ENCODE data around the gene HRAS. TPM values are rescaled to one million over a fixed set of nuclear protein-coding genes. Genes with fewer than 3 reads are reported as not detected.

The HRAS gene
- total and polyA plus RNA-seq, 2 of the 13 experiments (the other 11 are each of a cell fraction or from before 2014, with no cell fraction given): 32.9 to 50.0 TPM

DNA sequence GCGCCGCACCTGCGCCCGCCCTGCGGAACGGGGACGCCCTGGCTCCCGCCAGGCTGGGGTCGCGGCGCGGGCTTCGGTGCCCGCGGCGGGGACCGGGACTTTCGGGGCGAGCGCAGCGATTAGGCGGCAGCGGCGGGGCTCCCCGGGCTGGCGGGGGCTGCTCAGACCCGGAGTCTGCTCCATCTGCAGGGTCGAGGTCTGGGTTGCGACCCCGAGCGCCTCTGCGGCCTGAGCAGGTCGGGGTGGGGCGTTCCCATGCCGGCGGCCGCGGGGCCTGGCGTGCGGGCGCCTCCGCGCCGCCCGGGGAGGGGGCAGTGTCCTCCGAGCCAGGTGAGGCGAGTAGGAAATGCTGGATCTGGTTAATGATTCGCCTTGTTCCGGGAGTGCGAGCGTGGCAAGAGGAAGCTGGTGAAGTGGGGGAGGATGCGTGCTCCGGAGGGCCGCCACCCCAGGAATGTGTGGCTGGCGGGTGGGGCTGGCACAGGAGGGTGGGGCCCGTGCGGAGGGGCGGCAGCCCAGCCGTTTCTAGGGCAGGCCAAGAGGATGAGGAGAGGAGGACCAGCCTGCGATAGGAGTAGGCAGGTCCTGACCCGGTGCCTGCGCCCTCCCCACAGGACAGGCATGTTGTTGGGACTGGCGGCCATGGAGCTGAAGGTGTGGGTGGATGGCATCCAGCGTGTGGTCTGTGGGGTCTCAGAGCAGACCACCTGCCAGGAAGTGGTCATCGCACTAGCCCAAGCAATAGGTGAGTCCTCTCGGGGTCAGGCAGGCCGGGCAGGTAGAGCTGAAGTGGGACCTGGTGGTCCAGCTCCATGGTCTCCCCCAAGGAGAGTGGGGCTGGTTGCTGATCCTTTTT, 26.0 kb upstream of the HRAS start (continued):
- TF ChIP-seq, protein P1, sequence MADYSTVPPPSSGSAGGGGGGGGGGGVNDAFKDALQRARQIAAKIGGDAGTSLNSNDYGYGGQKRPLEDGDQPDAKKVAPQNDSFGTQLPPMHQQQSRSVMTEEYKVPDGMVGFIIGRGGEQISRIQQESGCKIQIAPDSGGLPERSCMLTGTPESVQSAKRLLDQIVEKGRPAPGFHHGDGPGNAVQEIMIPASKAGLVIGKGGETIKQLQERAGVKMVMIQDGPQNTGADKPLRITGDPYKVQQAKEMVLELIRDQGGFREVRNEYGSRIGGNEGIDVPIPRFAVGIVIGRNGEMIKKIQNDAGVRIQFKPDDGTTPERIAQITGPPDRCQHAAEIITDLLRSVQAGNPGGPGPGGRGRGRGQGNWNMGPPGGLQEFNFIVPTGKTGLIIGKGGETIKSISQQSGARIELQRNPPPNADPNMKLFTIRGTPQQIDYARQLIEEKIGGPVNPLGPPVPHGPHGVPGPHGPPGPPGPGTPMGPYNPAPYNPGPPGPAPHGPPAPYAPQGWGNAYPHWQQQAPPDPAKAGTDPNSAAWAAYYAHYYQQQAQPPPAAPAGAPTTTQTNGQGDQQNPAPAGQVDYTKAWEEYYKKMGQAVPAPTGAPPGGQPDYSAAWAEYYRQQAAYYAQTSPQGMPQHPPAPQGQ (CRISPR knock-in tag; IDR thresholded peaks at IDR 0.05; ENCODE audit: borderline replicate concordance): no peak
- TF ChIP-seq ZNF660 (CRISPR knock-in tag; IDR thresholded peaks at IDR 0.05; ENCODE audit: borderline replicate concordance, low read depth) (no peak), ZHX2 (IDR thresholded peaks at IDR 0.05; ENCODE audit: low read depth) (no peak), ZHX2 (CRISPR knock-in tag; IDR thresholded peaks at IDR 0.05; ENCODE audit: borderline replicate concordance) (no peak), ZFP36L2 (CRISPR knock-in tag; IDR thresholded peaks at IDR 0.05) (no peak), AGO2 (optimal IDR thresholded peaks at IDR 0.05; ENCODE audit: low read depth, low read length) (peak; percentile 56), MAF1 (CRISPR knock-in tag; IDR thresholded peaks at IDR 0.05; ENCODE audit: borderline replicate concordance) (no peak), THYN1 (CRISPR knock-in tag; IDR thresholded peaks at IDR 0.05; ENCODE audit: borderline replicate concordance, low read depth) (no peak), ZNF160 (CRISPR knock-in tag; IDR thresholded peaks at IDR 0.05) (no peak), ZNF34 (CRISPR knock-in tag; IDR thresholded peaks at IDR 0.05; ENCODE audit: borderline replicate concordance) (no peak), ZNF652 (CRISPR knock-in tag; IDR thresholded peaks at IDR 0.05; ENCODE audit: borderline replicate concordance, low read depth) (no peak; the same call in 1 of the 2 replicates)
- TF ChIP-seq, protein P2, sequence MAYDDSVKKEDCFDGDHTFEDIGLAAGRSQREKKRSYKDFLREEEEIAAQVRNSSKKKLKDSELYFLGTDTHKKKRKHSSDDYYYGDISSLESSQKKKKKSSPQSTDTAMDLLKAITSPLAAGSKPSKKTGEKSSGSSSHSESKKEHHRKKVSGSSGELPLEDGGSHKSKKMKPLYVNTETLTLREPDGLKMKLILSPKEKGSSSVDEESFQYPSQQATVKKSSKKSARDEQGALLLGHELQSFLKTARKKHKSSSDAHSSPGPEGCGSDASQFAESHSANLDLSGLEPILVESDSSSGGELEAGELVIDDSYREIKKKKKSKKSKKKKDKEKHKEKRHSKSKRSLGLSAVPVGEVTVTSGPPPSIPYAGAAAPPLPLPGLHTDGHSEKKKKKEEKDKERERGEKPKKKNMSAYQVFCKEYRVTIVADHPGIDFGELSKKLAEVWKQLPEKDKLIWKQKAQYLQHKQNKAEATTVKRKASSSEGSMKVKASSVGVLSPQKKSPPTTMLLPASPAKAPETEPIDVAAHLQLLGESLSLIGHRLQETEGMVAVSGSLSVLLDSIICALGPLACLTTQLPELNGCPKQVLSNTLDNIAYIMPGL (CRISPR knock-in tag; IDR thresholded peaks at IDR 0.05; ENCODE audit: borderline replicate concordance in 1 of 2, low read depth in 1 of 2): peak in 1 of 2 experiments; percentile 42; a peak in 2 of 4 replicates
- TF ChIP-seq, protein P3, sequence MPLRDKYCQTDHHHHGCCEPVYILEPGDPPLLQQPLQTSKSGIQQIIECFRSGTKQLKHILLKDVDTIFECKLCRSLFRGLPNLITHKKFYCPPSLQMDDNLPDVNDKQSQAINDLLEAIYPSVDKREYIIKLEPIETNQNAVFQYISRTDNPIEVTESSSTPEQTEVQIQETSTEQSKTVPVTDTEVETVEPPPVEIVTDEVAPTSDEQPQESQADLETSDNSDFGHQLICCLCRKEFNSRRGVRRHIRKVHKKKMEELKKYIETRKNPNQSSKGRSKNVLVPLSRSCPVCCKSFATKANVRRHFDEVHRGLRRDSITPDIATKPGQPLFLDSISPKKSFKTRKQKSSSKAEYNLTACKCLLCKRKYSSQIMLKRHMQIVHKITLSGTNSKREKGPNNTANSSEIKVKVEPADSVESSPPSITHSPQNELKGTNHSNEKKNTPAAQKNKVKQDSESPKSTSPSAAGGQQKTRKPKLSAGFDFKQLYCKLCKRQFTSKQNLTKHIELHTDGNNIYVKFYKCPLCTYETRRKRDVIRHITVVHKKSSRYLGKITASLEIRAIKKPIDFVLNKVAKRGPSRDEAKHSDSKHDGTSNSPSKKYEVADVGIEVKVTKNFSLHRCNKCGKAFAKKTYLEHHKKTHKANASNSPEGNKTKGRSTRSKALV (CRISPR knock-in tag; IDR thresholded peaks at IDR 0.05): 0 out of 2 replicates have a peak, but pooled peaks have one; percentile 7
- TF ChIP-seq, protein P4, sequence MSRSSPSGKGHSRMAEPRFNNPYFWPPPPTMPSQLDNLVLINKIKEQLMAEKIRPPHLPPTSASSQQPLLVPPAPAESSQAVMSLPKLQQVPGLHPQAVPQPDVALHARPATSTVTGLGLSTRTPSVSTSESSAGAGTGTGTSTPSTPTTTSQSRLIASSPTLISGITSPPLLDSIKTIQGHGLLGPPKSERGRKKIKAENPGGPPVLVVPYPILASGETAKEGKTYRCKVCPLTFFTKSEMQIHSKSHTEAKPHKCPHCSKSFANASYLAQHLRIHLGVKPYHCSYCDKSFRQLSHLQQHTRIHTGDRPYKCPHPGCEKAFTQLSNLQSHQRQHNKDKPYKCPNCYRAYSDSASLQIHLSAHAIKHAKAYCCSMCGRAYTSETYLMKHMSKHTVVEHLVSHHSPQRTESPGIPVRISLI (CRISPR knock-in tag; IDR thresholded peaks at IDR 0.05; ENCODE audit: borderline replicate concordance): no peak
